ENCODE results near the gene SH2D1A.
"Not testable (repeated sequence)": the region's sequence is repeated elsewhere in the genome, so short reads cannot be mapped to it uniquely, and the experiment has no call there.

The SH2D1A gene

GRCh38 chrX:124346117-124346876 is at the start of gene SH2D1A:
Gene SH2D1A, plus strand, starts transcription at chrX:124346563. Its CDS starts 80 bp downstream, at chrX:124346643.
- DNase-seq (ENCODE audit: extremely low read depth, insufficient read length): no peak
- TF ChIP-seq CTCF (IDR thresholded peaks at IDR 0.05; ENCODE audit: insufficient read depth, low read length, poor library complexity, severe bottlenecking): no peak
- Histone ChIP-seq H3K36me3 (ENCODE audit: control insufficient read depth, insufficient read depth, low read length) (no peaks in the 10 kb centered on the region), H3K27me3 (replicated peaks; ENCODE audit: control insufficient read depth, insufficient read depth, low read length) (no peaks in the 10 kb centered on the region), H3K4me3 (replicated peaks; ENCODE audit: low read depth, low read length) (no peak within 1 kb of the TSS)

- not testable (repeated sequence) for H3K36me3 ChIP-seq (ENCODE audit: control insufficient read depth, insufficient read depth, low read length); DNase-seq (ENCODE audit: extremely low read depth, insufficient read length); H3K4me3 ChIP-seq (replicated peaks; ENCODE audit: low read depth, low read length); H3K27me3 ChIP-seq (replicated peaks; ENCODE audit: control insufficient read depth, insufficient read depth, low read length)
Measured at GRCh38 chrX:124299323-124299722, 47.0 kb upstream of the SH2D1A start.

- H3K27me3 ChIP-seq (replicated peaks; ENCODE audit: control insufficient read depth, insufficient read depth, low read length): no peaks in the 10 kb centered on the region
- no peaks in the 10 kb centered on the region for H3K36me3 ChIP-seq (ENCODE audit: control insufficient read depth, insufficient read depth, low read length)
- no peak for DNase-seq (ENCODE audit: extremely low read depth, insufficient read length)
- TF ChIP-seq CTCF (IDR thresholded peaks at IDR 0.05; ENCODE audit: insufficient read depth, low read length, poor library complexity, severe bottlenecking): no peak
- no peak overlapping the region for H3K4me3 ChIP-seq (replicated peaks; ENCODE audit: low read depth, low read length)
Measured at GRCh38 chrX:124300405-124300804, 46.0 kb upstream of the SH2D1A start.

- no peak for TF ChIP-seq CTCF (IDR thresholded peaks at IDR 0.05; ENCODE audit: insufficient read depth, low read length, poor library complexity, severe bottlenecking)
- H3K36me3 ChIP-seq (ENCODE audit: control insufficient read depth, insufficient read depth, low read length): no peaks in the 10 kb centered on the region
- no peak overlapping the region for H3K4me3 ChIP-seq (replicated peaks; ENCODE audit: low read depth, low read length)
- H3K27me3 ChIP-seq (replicated peaks; ENCODE audit: control insufficient read depth, insufficient read depth, low read length): no peaks in the 10 kb centered on the region
- no peak for DNase-seq (ENCODE audit: extremely low read depth, insufficient read length)
Measured at GRCh38 chrX:124307253-124307907, 39.0 kb upstream of the SH2D1A start.

- Histone ChIP-seq H3K36me3 (ENCODE audit: control insufficient read depth, insufficient read depth, low read length) (no peaks in the 10 kb centered on the region), H3K4me3 (replicated peaks; ENCODE audit: low read depth, low read length) (no peak overlapping the region), H3K27me3 (replicated peaks; ENCODE audit: control insufficient read depth, insufficient read depth, low read length) (no peaks in the 10 kb centered on the region)
- no peak for TF ChIP-seq CTCF (IDR thresholded peaks at IDR 0.05; ENCODE audit: insufficient read depth, low read length, poor library complexity, severe bottlenecking)
- DNase-seq (ENCODE audit: extremely low read depth, insufficient read length): no peak
Measured at GRCh38 chrX:124325732-124326131, 20.6 kb upstream of the SH2D1A start.

GRCh38 chrX:124328765-124329164 is 17.6 kb upstream of the SH2D1A start:
- Histone ChIP-seq H3K4me3 (replicated peaks; ENCODE audit: low read depth, low read length) (no peak overlapping the region), H3K27me3 (replicated peaks; ENCODE audit: control insufficient read depth, insufficient read depth, low read length) (no peaks in the 10 kb centered on the region), H3K36me3 (ENCODE audit: control insufficient read depth, insufficient read depth, low read length) (no peaks in the 10 kb centered on the region)
- DNase-seq (ENCODE audit: extremely low read depth, insufficient read length): no peak
- no peak for TF ChIP-seq CTCF (IDR thresholded peaks at IDR 0.05; ENCODE audit: insufficient read depth, low read length, poor library complexity, severe bottlenecking)
